Hepatocyte (in vitro differentiated cells): ENCODE data around the gene RBM18. TPM values are rescaled to one million over a fixed set of nuclear protein-coding genes. Genes with fewer than 3 reads are reported as not detected.

Experiments used
- DNase-seq: peaks from one replicate; pipeline ENCODE4 v3.0.0-alpha.2; 2016; ENCODE audit warnings: low spot score
- H2AFZ ChIP-seq: fragments of 200-600 bp; sonication (generic); 2 replicates; pipeline ENCODE4 v1.6.0; 2016; ENCODE audit warnings: antibody characterized with exemption, mild to moderate bottlenecking
- H3K27ac ChIP-seq: fragments of 200-600 bp; sonication (generic); 2 replicates; pipeline ENCODE4 v1.5.1; 2016; ENCODE audit warnings: mild to moderate bottlenecking
- H3K27me3 ChIP-seq: fragments of 200-600 bp; sonication (generic); 2 replicates; pipeline ENCODE4 v1.6.1; 2016
- H3K36me3 ChIP-seq: fragments of 200-600 bp; sonication (generic); replicated peaks from 2 replicates; pipeline ENCODE4 v1.5.1; 2016; ENCODE audit warnings: low read depth; ENCODE audit not compliant: insufficient read depth
- H3K4me1 ChIP-seq: fragments of 200-600 bp; sonication (generic); 2 replicates; pipeline ENCODE4 v1.5.1; 2016; ENCODE audit warnings: mild to moderate bottlenecking, moderate library complexity; ENCODE audit not compliant: insufficient read depth
- H3K4me2 ChIP-seq: fragments of 200-600 bp; sonication (generic); 2 replicates; pipeline ENCODE4 v1.6.0; 2016
- H3K4me3 ChIP-seq: fragments of 200-600 bp; sonication (generic); 2 replicates; pipeline ENCODE4 v1.5.1; 2016; ENCODE audit warnings: mild to moderate bottlenecking
- H3K79me2 ChIP-seq: fragments of 200-600 bp; sonication (generic); 2 replicates; pipeline ENCODE4 v1.6.0; 2017; ENCODE audit warnings: mild to moderate bottlenecking
- H3K9me2 ChIP-seq: fragments of 200-600 bp; sonication (generic); replicated peaks from 2 replicates; pipeline ENCODE4 v1.6.0; 2017; ENCODE audit warnings: mild to moderate bottlenecking; ENCODE audit not compliant: insufficient read depth
- H3K9me3 ChIP-seq: fragments of 200-600 bp; sonication (generic); 2 replicates; pipeline ENCODE4 v1.5.1; 2016; ENCODE audit warnings: low read depth, mild to moderate bottlenecking
- H4K20me1 ChIP-seq: fragments of 200-600 bp; sonication (generic); 2 replicates; pipeline ENCODE4 v1.6.0; 2016; ENCODE audit warnings: mild to moderate bottlenecking; ENCODE audit not compliant: insufficient read depth, poor library complexity, severe bottlenecking
- CTCF ChIP-seq: fragments of 200-600 bp; sonication (generic); IDR thresholded peaks from 2 replicates; pipeline ENCODE4 v1.5.1; 2016; ENCODE audit warnings: antibody characterized with exemption, mild to moderate bottlenecking; ENCODE audit not compliant: poor library complexity
- EZH2 ChIP-seq: fragments of 200-600 bp; sonication (generic); IDR thresholded peaks from 2 replicates; pipeline ENCODE4 v1.6.1; 2016; ENCODE audit warnings: antibody characterized with exemption, mild to moderate bottlenecking, borderline replicate concordance
- EZH2phosphoT487 ChIP-seq: fragments of 200-600 bp; sonication (generic); IDR thresholded peaks from one replicate; pipeline ENCODE4 v1.6.1; 2018; ENCODE audit warnings: antibody characterized with exemption, mild to moderate bottlenecking, low read depth, moderate library complexity; ENCODE audit not compliant: unreplicated experiment, severe bottlenecking
- WGBS: methylation state at CpG from one replicate; pipeline ENCODE4 v1.1.6; 2016; ENCODE audit warnings: low lambda C conversion rate; ENCODE audit errors: missing lambda C conversion rate; 5-methylcytosine and 5-hydroxymethylcytosine counted together
- polyA plus RNA-seq: library from polyadenylated mRNA; unstranded; fragments of >200 nt; fragmentation: Nextera tagmentation; extraction: Ambion mirVana; gene quantifications from 2 replicates; pipeline ENCODE4 v1.2.1, GENCODE V29; 2016
- total RNA-seq: library from RNA; depleted of rRNA; stranded (reverse); fragments of >200 nt; gene quantifications from 2 replicates; pipeline ENCODE4 v1.2.3, GENCODE V29; 2014

The RBM18 gene
- total and polyA plus RNA-seq, 2 experiments from 2014 or later: 15.9 to 22.0 TPM

- Histone ChIP-seq H3K27me3 (peaks cover 4% of the 10 kb centered on the region), H3K36me3 (no peaks in the 10 kb centered on the region), H3K4me3 (no peak overlapping the region), H3K27ac (no peak overlapping the region), H3K4me2 (no peak overlapping the region), H3K9me3 (no peaks in the 10 kb centered on the region), H3K79me2 (no peaks in the 10 kb centered on the region), H3K4me1 (no peaks in the 10 kb centered on the region), H3K9me2 (no peaks in the 10 kb centered on the region), H4K20me1 (no peaks in the 10 kb centered on the region), H2AFZ (no peak overlapping the region)
- TF ChIP-seq CTCF (no peak), EZH2phosphoT487 (no peak), EZH2 (no peak)
- WGBS: 94% methylated on average over 7 of the region's 7 CpGs
- no peak for DNase-seq
Observed at GRCh38 chr9:122200960-122201595, 63.6 kb downstream of the RBM18 start.

- no peaks in the 10 kb centered on the region for H3K27me3 ChIP-seq
- no peak overlapping the region for H3K4me2 ChIP-seq
- no peak for TF ChIP-seq CTCF
- no peak for TF ChIP-seq EZH2phosphoT487
- TF ChIP-seq EZH2: no peak
- no peak overlapping the region for H3K27ac ChIP-seq
- H3K9me3 ChIP-seq: no peaks in the 10 kb centered on the region
- no peaks in the 10 kb centered on the region for H3K36me3 ChIP-seq
- H4K20me1 ChIP-seq: no peaks in the 10 kb centered on the region
- WGBS: 71% methylated on average over 4 of the region's 4 CpGs
- H3K79me2 ChIP-seq: no peaks in the 10 kb centered on the region
- no peak overlapping the region for H2AFZ ChIP-seq
- H3K9me2 ChIP-seq: no peaks in the 10 kb centered on the region
- H3K4me3 ChIP-seq: no peak overlapping the region
- no peaks in the 10 kb centered on the region for H3K4me1 ChIP-seq
- DNase-seq: no peak
Observed at GRCh38 chr9:122197882-122198281, 66.8 kb downstream of the RBM18 start.

GRCh38 chr9:122197426-122197825, 67.2 kb downstream of the RBM18 start:
- Histone ChIP-seq H3K9me3 (no peaks in the 10 kb centered on the region), H3K79me2 (no peaks in the 10 kb centered on the region), H3K36me3 (no peaks in the 10 kb centered on the region), H3K4me3 (no peak overlapping the region), H3K4me1 (no peaks in the 10 kb centered on the region), H3K27ac (no peak overlapping the region), H3K4me2 (no peak overlapping the region), H3K9me2 (no peaks in the 10 kb centered on the region), H3K27me3 (no peaks in the 10 kb centered on the region), H4K20me1 (no peaks in the 10 kb centered on the region), H2AFZ (no peak overlapping the region)
- 51% methylated on average over 7 of the region's 7 CpGs for WGBS
- no peak for DNase-seq
- TF ChIP-seq EZH2 (no peak), EZH2phosphoT487 (no peak), CTCF (no peak)

- no peaks in the 10 kb centered on the region for H4K20me1 ChIP-seq
- no peaks in the 10 kb centered on the region for H3K9me2 ChIP-seq
- H3K4me2 ChIP-seq: no peak overlapping the region
- no peak overlapping the region for H2AFZ ChIP-seq
- H3K36me3 ChIP-seq: no peaks in the 10 kb centered on the region
- no peaks in the 10 kb centered on the region for H3K27me3 ChIP-seq
- no peak overlapping the region for H3K4me3 ChIP-seq
- 89% methylated on average over 4 of the region's 4 CpGs for WGBS
- H3K79me2 ChIP-seq: no peaks in the 10 kb centered on the region
- no peaks in the 10 kb centered on the region for H3K4me1 ChIP-seq
- no peaks in the 10 kb centered on the region for H3K9me3 ChIP-seq
- DNase-seq: no peak
- H3K27ac ChIP-seq: no peak overlapping the region
- TF ChIP-seq EZH2 (no peak), EZH2phosphoT487 (no peak), CTCF (no peak)
Observed at GRCh38 chr9:122195875-122196274, 68.8 kb downstream of the RBM18 start.
